Type B pancreatic cell (in vitro differentiated cells): ENCODE measurements around the gene PDE3A. TPM values are rescaled to one million over a fixed set of nuclear protein-coding genes. Genes with fewer than 3 reads are reported as not detected.

ENCODE experiments used
- DNase-seq: peaks from one replicate; pipeline ENCODE4 v3.0.0; 2021; ENCODE audit warnings: mixed read lengths; ENCODE audit not compliant: unreplicated experiment; ENCODE audit errors: extremely low spot score
- H3K27ac Mint-ChIP-seq: 2 replicates; pipeline ENCODE4 v1.8.0; 2021; ENCODE audit warnings: mild to moderate bottlenecking, mixed read lengths
- H3K27me3 Mint-ChIP-seq: 2 replicates; pipeline ENCODE4 v1.8.0; 2021; ENCODE audit warnings: mixed read lengths
- H3K36me3 Mint-ChIP-seq: 2 replicates; pipeline ENCODE4 v1.8.0; 2021; ENCODE audit warnings: mixed read lengths
- H3K4me1 Mint-ChIP-seq: one replicate; pipeline ENCODE4 v1.8.0; 2021; ENCODE audit warnings: mixed read lengths; ENCODE audit not compliant: unreplicated experiment
- H3K4me3 Mint-ChIP-seq: 2 replicates; pipeline ENCODE4 v1.8.0; 2021; ENCODE audit warnings: mild to moderate bottlenecking, mixed read lengths
- H3K9me3 Mint-ChIP-seq: 2 replicates; pipeline ENCODE4 v1.8.0; 2021; ENCODE audit warnings: mixed read lengths
- total RNA-seq: library from RNA; stranded (reverse); gene quantifications from 2 replicates; pipeline ENCODE4 v1.2.1, GENCODE V29; 2021; ENCODE audit warnings: low replicate concordance
- TF ChIP-seq, protein P1 (sequence below): fragments of 200-600 bp; sonication (generic); conservative IDR thresholded peaks from 2 replicates; pipeline ENCODE4 v1.5.0; 2021; ENCODE audit warnings: antibody characterized with exemption, mild to moderate bottlenecking

The PDE3A gene
- total RNA-seq, 1 donor from 2014 or later, result 19.7 TPM

DNA sequence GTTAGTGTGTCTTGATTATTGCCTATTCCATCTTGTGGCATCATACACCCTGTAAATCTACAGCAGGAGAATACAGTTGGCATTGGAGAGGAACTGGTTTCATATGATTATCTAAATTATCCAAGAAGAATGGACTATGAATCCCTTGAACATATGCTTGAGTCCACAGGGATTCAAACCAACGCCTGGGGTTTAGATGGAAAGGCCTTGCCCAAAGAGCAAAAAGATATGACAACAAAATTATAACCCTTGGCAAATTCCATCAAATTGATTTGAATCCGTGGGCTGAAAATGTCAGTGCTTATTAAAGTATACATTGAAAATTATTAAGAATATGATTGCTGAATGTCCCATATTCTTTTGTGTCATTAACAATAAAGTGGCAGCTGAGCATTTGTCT lies 108.2 kb downstream of the PDE3A start:
- Mint-ChIP-seq H3K27ac (no peak overlapping the region), H3K27me3 (no peaks in the 10 kb centered on the region), H3K4me1 (no peaks in the 10 kb centered on the region), H3K9me3 (peaks cover 9% of the 10 kb centered on the region), H3K4me3 (no peak overlapping the region), H3K36me3 (peaks cover 6% of the 10 kb centered on the region)
- TF ChIP-seq, protein P1, sequence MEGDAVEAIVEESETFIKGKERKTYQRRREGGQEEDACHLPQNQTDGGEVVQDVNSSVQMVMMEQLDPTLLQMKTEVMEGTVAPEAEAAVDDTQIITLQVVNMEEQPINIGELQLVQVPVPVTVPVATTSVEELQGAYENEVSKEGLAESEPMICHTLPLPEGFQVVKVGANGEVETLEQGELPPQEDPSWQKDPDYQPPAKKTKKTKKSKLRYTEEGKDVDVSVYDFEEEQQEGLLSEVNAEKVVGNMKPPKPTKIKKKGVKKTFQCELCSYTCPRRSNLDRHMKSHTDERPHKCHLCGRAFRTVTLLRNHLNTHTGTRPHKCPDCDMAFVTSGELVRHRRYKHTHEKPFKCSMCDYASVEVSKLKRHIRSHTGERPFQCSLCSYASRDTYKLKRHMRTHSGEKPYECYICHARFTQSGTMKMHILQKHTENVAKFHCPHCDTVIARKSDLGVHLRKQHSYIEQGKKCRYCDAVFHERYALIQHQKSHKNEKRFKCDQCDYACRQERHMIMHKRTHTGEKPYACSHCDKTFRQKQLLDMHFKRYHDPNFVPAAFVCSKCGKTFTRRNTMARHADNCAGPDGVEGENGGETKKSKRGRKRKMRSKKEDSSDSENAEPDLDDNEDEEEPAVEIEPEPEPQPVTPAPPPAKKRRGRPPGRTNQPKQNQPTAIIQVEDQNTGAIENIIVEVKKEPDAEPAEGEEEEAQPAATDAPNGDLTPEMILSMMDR, result no peak
- DNase-seq, result no peak

DNA sequence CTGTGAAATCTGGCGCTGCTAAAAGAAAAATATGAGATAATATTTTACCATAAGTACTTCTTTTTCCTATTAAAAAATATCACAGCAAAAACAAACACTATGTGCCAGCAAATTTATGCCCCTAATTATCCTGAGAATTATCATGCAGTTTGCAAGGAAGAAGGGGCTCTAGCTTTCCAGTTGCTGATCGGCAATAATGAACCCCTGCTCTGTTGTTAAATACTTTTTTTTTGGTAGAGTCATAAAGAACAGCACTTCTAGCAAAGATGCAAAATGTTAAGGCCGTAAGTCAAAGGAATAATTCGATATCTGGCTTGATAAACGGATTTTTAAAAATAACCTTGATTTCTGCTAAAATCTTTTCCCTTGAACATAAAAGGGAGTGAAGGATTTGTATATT lies 108.9 kb downstream of the PDE3A start:
- DNase-seq, result no peak
- H3K4me1 Mint-ChIP-seq, result no peaks in the 10 kb centered on the region
- TF ChIP-seq, protein P1, result no peak
- H3K27ac Mint-ChIP-seq, result no peak overlapping the region
- peaks cover 6% of the 10 kb centered on the region for H3K36me3 Mint-ChIP-seq
- no peak overlapping the region for H3K4me3 Mint-ChIP-seq
- H3K27me3 Mint-ChIP-seq, result no peaks in the 10 kb centered on the region
- H3K9me3 Mint-ChIP-seq, result peaks cover 9% of the 10 kb centered on the region

DNA sequence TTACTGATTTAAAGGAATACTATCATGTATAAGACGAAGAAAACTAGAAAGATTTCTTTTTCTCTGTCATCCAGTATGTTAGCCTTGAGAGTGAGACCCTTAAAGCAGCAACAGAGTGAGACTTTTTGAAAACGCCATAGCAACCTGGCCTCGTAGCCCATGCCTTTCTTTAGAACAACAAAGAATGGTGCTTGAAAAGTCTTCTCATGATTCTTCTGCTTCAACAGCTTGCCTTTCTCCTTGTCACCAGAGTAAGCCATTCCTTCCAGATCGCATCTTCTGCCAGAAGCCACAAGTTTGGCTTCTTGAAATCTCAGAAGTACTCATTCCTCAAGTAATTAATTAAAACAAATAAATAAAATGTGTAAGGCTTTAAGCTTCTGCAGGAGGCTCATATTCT lies 109.3 kb downstream of the PDE3A start:
- H3K4me1 Mint-ChIP-seq, result no peaks in the 10 kb centered on the region
- no peak overlapping the region for H3K27ac Mint-ChIP-seq
- H3K4me3 Mint-ChIP-seq, result no peak overlapping the region
- H3K9me3 Mint-ChIP-seq, result peaks cover 9% of the 10 kb centered on the region
- DNase-seq, result no peak
- TF ChIP-seq, protein P1, result no peak
- no peaks in the 10 kb centered on the region for H3K27me3 Mint-ChIP-seq
- peaks cover 6% of the 10 kb centered on the region for H3K36me3 Mint-ChIP-seq

DNA sequence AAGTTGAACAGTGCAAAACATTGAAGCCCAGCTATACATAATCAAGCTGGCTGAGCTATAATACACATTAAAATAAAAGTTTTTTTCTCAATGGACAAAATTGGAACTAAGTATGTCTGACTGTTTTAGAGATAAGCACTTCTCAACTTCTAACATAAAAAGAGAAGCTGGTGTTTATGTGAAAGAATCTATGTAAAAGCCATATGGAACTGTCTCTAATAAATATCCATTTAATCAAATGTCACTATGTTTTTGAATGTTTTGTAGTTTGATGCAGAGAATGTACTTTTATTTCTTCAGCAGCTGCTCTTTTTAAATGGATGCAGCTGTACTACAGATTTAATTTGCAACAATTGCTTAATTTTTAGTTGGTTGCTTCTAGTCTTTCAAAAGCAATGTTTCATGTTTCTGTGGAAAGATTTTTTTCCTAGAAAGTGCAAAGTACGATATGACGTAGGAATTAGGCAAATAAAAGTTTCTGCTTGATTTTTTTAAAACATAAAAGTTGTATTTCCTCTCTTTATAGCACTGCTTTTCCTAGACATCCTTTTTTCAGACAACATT lies 114.2 kb downstream of the PDE3A start:
- no peak for DNase-seq
- Mint-ChIP-seq H3K27me3 (no peaks in the 10 kb centered on the region), H3K27ac (no peak overlapping the region), H3K36me3 (peaks cover 8% of the 10 kb centered on the region), H3K9me3 (no peaks in the 10 kb centered on the region), H3K4me1 (no peaks in the 10 kb centered on the region), H3K4me3 (no peak overlapping the region)
- TF ChIP-seq, protein P1, result no peak

DNA sequence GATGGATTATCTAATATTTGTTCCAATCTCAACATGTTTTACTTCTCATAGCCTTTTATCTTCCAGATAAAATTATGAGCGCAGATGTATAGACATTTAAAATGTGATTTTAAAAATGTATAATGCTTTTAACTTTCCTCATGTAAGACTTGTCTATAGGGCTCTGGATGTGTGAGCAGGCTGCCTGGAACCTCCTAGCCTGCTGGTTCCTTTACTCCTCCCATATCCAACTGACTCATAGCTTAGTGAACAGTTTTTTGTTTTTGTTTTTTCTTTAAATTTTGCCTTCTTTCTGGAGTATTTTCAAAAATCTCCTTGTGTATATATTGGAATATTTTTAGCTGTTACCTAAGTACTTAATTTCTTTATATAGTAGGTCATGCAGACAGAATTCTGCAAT lies 115.4 kb downstream of the PDE3A start:
- Mint-ChIP-seq H3K9me3 (no peaks in the 10 kb centered on the region), H3K27me3 (no peaks in the 10 kb centered on the region), H3K27ac (no peak overlapping the region), H3K36me3 (peaks cover 8% of the 10 kb centered on the region), H3K4me1 (no peaks in the 10 kb centered on the region), H3K4me3 (no peak overlapping the region)
- TF ChIP-seq, protein P1, result no peak
- DNase-seq, result no peak

DNA sequence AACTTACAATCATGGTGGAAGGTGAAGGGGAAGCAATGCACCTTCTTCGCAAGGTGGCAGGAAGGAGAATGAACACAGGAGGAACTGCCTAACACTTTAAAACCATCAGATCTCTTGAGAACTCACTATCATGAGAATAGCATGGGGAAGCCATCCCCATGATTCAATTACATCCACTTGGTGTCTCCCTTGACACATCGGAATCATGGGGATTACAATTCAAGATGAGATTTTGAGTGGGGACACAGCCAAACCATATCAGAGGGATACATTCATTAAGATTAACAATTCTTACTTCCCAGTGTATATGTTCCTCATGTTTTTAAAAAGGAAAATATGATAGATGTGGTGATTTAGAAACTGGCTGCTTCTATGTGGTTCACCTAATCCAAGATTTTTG lies 117.9 kb downstream of the PDE3A start:
- no peak overlapping the region for H3K4me3 Mint-ChIP-seq
- no peak for DNase-seq
- TF ChIP-seq, protein P1, result no peak
- H3K4me1 Mint-ChIP-seq, result peaks cover 5% of the 10 kb centered on the region
- peaks cover 1% of the 10 kb centered on the region for H3K9me3 Mint-ChIP-seq
- peaks cover 10% of the 10 kb centered on the region for H3K36me3 Mint-ChIP-seq
- H3K27ac Mint-ChIP-seq, result peak overlapping the region; percentile 16
- no peaks in the 10 kb centered on the region for H3K27me3 Mint-ChIP-seq
